Adipose tissue (tissue), 3 donors: ENCODE results near the gene PCDHGB2. TPM values are rescaled to one million over a fixed set of nuclear protein-coding genes. Genes with fewer than 3 reads are reported as not detected.
"Not testable (repeated sequence)": the region's sequence is repeated elsewhere in the genome, so short reads cannot be mapped to it uniquely, and the experiment has no call there.

Source experiments
- H3K27ac ChIP-seq: one replicate; pipeline ENCODE4 v1.5.1; 2013; ENCODE audit warnings: low read depth, low read length
- WGBS, 3 donors: extraction: QIAGEN DNeasy Blood & Tissue Kit; methylation state at CpG; one replicate each; pipeline ENCODE4 v1.1.7; 2013; 5-methylcytosine and 5-hydroxymethylcytosine counted together
- polyA plus RNA-seq, 3 donors: library from polyadenylated mRNA; stranded (reverse); fragments of 200-250 nt; gene quantifications; one replicate each; pipeline ENCODE4 v1.2.3, GENCODE V29; 2013
- donor health status: healthy with polysubstance abuse.
- donor health status: Bipolar disorder and iron deficiency.
- donor health status: healthy.

PCDHGB2 gene
- polyA plus RNA-seq, 3 donors, result 0.58 to 0.90 (median 0.71) TPM

- WGBS, 3 donors, result 29 to 38% (median 32%) methylated on average over 20 of the region's 20 CpGs
- no peak overlapping the region for H3K27ac ChIP-seq
These were observed 14.5 kb upstream of the PCDHGB2 start for GRCh38 chr5:141345327-141345726.

DNA sequence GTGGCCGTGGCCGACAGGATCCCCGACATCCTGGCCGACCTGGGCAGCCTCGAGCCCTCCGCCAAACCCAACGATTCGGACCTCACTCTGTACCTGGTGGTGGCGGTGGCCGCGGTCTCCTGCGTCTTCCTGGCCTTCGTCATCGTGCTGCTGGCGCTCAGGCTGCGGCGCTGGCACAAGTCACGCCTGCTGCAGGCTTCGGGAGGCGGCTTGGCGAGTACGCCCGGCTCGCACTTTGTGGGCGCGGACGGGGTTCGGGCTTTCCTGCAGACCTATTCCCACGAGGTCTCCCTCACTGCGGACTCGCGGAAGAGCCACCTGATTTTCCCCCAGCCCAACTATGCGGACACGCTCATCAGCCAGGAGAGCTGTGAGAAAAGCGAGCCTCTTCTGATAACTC, 13.8 kb upstream of the PCDHGB2 start:
- 37 to 42% (median 39%) methylated on average over 20 to 24 of the region's 35 CpGs for WGBS, 3 donors
- H3K27ac ChIP-seq, result not testable (repeated sequence)

GRCh38 chr5:141349917-141350619, 9.7 kb upstream of the PCDHGB2 start, which contains the start of gene PCDHGB1:
Gene PCDHGB1 (plus strand): TSS chr5:141350099. CDS start chr5:141350261, 162 bp downstream.
- H3K27ac ChIP-seq, result no peak within 1 kb of the TSS
- WGBS, 3 donors, result 19 to 25% (median 23%) methylated on average over 29 of the region's 29 CpGs

GRCh38 chr5:141351591-141351990, 8.2 kb upstream of the PCDHGB2 start:
- H3K27ac ChIP-seq, result no peak overlapping the region
- 32 to 35% (median 34%) methylated on average over 31 to 32 of the region's 36 CpGs for WGBS, 3 donors

DNA sequence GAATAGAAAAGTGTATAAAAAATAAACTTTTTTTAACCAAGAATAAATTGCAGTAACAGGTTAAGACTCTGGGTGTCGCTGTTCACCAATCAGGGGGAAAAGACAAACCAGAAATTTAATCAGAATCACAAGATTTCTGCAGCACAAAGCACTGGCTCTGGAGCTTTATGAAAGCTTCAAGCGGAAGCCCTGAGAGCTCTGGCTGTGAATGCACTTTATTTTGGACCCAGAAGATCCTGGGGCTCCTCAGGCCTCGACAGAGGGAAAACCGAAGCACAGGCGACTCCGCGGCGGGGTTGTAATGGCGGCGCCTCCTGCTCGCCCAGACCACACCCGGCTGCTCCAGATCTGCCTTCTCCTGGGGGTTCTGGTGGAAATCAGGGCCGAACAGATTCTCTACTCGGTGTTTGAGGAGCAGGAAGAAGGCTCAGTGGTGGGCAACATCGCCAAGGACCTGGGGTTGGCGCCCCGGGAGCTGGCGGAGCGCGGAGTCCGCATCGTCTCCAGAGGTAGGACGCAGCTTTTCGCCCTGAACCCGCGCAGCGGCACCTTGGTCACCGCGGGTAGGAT, 4.8 kb upstream of the PCDHGB2 start, which contains the start of gene PCDHGA4:
Gene PCDHGA4 (plus strand): TSS at position 122 of the 570 bp plus-strand sequence. CDS start 87 bp downstream, at position 209.
- H3K27ac ChIP-seq, result no peak within 1 kb of the TSS
- WGBS, 3 donors, result 14 to 15% (median 15%) methylated on average over 29 of the region's 29 CpGs

- WGBS, 3 donors, result 47 to 50% (median 48%) methylated on average over 24 of the region's 24 CpGs
- H3K27ac ChIP-seq, result no peak overlapping the region
These were observed 4.2 kb upstream of the PCDHGB2 start for GRCh38 chr5:141355641-141356040.

- WGBS, 3 donors, result 68 to 72% (median 69%) methylated on average over 5 of the region's 5 CpGs
- H3K27ac ChIP-seq, result no peak overlapping the region
These were observed 3.7 kb upstream of the PCDHGB2 start for GRCh38 chr5:141356133-141356532.

DNA sequence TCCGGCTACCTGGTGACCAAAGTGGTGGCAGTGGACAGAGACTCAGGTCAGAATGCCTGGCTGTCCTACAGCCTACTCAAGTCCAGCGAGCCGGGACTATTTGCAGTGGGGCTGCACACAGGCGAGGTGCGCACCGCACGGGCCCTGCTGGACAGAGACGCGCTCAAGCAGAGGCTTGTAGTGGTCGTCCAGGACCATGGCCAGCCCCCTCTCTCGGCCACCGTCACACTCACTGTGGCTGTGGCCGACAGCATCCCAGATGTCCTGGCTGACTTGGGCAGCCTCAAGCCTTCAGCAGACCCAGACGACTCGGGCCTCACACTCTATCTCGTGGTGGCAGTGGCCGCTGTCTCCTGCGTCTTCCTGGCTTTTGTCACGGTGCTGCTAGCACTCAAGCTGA, 2.8 kb upstream of the PCDHGB2 start:
- H3K27ac ChIP-seq, result no peak overlapping the region
- 40 to 48% (median 43%) methylated on average over 19 of the region's 19 CpGs for WGBS, 3 donors

DNA sequence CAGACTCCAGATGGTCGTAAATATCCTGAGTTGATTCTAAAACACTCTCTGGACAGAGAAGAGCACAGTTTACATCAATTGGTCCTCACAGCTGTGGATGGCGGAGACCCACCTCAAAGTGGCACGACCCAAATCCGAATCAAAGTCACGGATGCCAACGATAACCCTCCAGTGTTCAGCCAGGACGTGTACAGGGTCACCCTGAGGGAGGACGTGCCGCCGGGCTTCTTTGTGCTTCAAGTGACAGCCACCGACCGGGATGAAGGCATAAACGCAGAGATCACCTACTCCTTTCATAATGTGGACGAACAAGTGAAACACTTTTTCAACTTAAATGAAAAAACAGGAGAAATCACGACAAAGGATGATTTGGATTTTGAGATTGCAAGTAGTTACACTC, 891 bp downstream of the PCDHGB2 start:
- WGBS, 3 donors, result 29 to 39% (median 33%) methylated on average over 15 of the region's 15 CpGs

GRCh38 chr5:141362719-141363118, 2.9 kb downstream of the PCDHGB2 start:
- no peak overlapping the region for H3K27ac ChIP-seq

More for the DNA sequence above, 891 bp downstream of the PCDHGB2 start:
- H3K27ac ChIP-seq, result no peak overlapping the region

GRCh38 chr5:141363952-141364660, 4.3 kb downstream of the PCDHGB2 start, which contains the start of gene PCDHGA5:
Gene PCDHGA5 (plus strand): TSS chr5:141364162. CDS start chr5:141364331, 169 bp downstream.
- H3K27ac ChIP-seq, result no peak within 1 kb of the TSS
- 12 to 19% (median 16%) methylated on average over 34 of the region's 34 CpGs for WGBS, 3 donors

DNA sequence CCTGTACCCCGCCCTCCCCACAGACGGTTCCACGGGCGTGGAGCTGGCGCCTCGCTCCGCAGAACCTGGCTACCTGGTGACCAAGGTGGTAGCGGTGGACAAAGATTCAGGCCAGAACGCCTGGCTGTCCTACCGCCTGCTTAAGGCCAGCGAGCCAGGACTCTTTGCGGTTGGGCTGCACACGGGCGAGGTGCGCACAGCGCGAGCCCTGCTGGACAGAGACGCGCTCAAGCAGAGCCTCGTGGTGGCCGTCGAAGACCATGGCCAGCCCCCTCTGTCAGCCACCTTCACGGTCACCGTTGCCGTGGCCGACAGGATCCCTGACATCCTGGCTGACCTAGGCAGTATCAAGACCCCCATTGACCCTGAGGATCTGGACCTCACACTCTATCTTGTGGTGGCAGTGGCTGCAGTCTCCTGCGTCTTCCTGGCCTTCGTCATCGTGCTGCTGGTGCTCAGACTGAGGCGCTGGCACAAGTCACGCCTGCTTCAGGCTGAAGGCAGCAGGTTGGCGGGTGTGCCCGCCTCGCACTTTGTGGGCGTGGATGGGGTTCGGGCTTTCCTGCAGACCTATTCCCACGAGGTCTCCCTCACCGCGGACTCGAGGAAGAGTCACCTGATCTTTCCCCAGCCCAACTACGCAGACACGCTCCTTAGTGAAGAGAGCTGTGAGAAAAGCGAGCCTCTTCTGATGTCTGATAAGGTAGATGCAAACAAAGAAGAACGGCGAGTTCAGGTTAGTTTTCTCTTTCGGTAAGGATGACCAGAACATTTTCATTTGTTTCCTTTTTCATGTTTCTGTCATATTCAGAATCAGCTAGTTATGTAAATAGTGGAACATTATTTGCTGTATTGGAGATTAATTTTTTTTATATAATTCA, 6.5 kb downstream of the PCDHGB2 start:
- 30 to 38% (median 33%) methylated on average over 44 to 46 of the region's 46 CpGs for WGBS, 3 donors
- no peak overlapping the region for H3K27ac ChIP-seq

DNA sequence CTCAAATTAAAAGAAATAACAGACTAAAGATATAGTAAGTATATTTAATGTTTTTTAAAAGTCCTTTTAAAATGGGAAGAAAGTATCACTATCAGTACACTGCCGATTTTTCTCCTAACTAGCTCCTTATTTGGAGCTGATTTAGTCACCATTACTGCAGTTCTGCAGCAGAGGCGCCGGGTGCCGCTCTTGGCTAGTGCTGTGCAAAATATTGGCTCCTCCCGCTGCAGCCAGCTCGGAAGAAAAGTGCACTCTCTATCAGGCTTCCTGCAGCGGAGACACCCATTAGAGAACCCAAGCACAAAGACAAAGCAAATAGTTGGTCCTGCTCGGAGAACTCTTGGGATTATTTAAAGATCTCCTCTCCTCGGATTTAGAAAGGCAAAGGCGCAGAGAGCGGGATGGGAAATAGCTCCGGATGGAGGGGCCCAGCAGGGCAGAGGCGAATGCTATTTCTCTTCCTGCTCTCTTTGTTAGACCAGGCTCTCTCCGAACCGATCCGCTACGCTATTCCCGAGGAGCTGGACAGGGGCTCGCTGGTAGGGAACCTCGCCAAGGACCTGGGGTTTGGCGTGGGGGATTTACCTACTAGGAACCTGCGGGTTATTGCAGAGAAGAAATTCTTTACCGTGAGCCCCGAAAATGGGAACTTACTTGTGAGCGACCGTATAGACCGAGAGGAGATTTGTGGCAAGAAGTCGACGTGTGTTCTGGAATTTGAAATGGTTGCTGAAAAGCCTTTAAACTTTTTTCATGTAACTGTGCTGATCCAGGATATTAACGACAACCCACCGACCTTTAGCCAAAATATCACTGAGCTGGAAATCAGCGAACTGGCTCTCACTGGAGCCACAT, 10.4 kb downstream of the PCDHGB2 start, which contains the start of gene PCDHGB3:
Gene PCDHGB3 (plus strand): TSS at position 249 of the 855 bp plus-strand sequence. CDS start 153 bp downstream, at position 402.
- 15 to 18% (median 17%) methylated on average over 32 of the region's 32 CpGs for WGBS, 3 donors

GRCh38 chr5:141371572-141372475, 12.0 kb downstream of the PCDHGB2 start:
- H3K27ac ChIP-seq, result no peak overlapping the region
- WGBS, 3 donors, result 27 to 34% (median 29%) methylated on average over 69 of the region's 69 CpGs

More for the DNA sequence above, 10.4 kb downstream of the PCDHGB2 start, which contains the start of gene PCDHGB3:
- H3K27ac ChIP-seq, result no peak within 1 kb of the TSS

- 10 to 20% (median 17%) methylated on average over 27 of the region's 27 CpGs for WGBS, 3 donors
These were observed 14.0 kb downstream of the PCDHGB2 start, which contains the start of gene PCDHGA6 for GRCh38 chr5:141373673-141374317. Gene PCDHGA6 (plus strand): TSS chr5:141373891. CDS start chr5:141374084, 193 bp downstream.

GRCh38 chr5:141374627-141375026, 14.8 kb downstream of the PCDHGB2 start:
- 53 to 60% (median 55%) methylated on average over 14 of the region's 14 CpGs for WGBS, 3 donors
- no peak overlapping the region for H3K27ac ChIP-seq

More at GRCh38 chr5:141373673-141374317, 14.0 kb downstream of the PCDHGB2 start, which contains the start of gene PCDHGA6:
- H3K27ac ChIP-seq, result no peak within 1 kb of the TSS
